GM21576 (cell line): Measurements from ENCODE around the gene KCNB1.
"Not testable (repeated sequence)": the region's sequence is repeated elsewhere in the genome, so short reads cannot be mapped to it uniquely, and the experiment has no call there.

Experiments
- ATAC-seq: cut with Tn5 transposase; IDR thresholded peaks from one replicate; pipeline ENCODE4 v1.9.1; 2021; ENCODE audit warnings: mild to moderate bottlenecking, moderate library complexity; ENCODE audit not compliant: unreplicated experiment

Gene KCNB1

GRCh38 chr20:49330701-49331615 lies 151.5 kb downstream of the KCNB1 start:
- no peak for ATAC-seq

DNA sequence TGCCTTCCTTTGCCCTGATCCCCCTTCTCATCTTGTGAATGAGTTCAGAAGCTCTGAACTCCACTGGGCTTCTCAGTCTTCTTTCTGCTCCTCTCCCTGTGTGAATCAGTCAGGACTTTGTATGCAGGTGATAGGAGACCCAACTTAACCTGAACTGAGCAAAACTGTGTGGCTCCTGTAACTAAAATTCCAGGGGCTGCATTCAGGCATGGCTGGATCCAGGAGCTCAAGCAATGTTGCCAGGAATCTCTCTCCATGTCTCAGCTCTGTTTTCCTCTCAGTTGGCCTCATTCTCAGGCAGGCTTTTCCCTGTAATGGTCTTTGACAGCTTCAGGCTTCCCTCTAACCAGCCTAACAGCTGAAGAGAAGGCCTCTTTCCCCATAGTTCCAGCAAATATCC lies 153.7 kb downstream of the KCNB1 start:
- ATAC-seq = no peak

GRCh38 chr20:49326026-49326425 lies 156.4 kb downstream of the KCNB1 start:
- ATAC-seq = no peak

DNA sequence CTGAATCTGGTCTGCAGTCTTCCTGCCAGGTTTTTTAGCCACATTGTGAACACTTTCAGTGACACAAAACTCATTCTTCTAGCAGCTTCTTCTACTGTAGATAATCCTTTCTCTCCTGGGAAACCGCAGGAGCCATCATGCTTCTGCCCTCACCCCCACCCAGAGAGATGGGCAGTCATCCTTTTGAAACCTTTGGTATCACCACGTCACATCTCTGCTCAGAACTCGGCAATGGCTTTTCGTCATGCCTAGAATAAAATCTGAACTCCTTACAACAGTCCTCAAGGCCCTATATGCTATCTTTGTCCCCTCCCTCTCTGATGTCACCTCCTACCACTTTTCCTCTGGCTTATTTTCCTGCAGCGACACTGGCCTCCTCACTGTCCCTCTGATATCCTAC lies 158.2 kb downstream of the KCNB1 start:
- ATAC-seq = no peak

- no peak for ATAC-seq
These were observed 158.7 kb downstream of the KCNB1 start for GRCh38 chr20:49323622-49324238.

- ATAC-seq = no peak
These were observed 162.0 kb downstream of the KCNB1 start for GRCh38 chr20:49320460-49320859.

DNA sequence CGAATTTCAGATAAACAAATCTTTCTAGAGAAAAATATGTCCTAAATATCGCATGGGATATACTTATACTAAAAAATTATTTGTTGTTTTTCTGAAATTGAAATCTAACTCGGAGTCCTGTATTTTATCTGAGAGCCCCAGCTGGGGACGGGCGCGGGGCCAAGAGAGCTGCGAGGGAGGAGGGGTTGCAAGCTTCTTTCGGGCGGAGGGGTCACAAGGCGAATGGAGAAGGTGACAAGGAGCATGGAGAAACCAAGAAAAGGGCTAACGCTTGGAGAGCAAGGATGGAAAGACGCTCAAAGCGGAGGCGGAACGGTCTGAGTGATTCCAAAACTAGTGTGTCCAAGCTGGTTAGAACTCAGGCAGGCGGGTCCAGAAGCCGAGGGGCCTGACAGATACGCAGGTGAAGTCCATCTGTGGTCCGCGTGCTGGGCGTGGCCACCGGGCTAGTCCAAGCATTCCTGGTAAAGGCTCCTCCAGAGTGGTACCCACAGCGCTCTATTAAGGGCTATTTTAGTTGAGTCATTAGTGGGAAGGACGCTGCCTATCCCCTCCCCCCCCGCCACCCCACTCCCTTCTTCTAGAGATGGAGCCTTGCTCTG lies 163.2 kb downstream of the KCNB1 start:
- no peak for ATAC-seq

DNA sequence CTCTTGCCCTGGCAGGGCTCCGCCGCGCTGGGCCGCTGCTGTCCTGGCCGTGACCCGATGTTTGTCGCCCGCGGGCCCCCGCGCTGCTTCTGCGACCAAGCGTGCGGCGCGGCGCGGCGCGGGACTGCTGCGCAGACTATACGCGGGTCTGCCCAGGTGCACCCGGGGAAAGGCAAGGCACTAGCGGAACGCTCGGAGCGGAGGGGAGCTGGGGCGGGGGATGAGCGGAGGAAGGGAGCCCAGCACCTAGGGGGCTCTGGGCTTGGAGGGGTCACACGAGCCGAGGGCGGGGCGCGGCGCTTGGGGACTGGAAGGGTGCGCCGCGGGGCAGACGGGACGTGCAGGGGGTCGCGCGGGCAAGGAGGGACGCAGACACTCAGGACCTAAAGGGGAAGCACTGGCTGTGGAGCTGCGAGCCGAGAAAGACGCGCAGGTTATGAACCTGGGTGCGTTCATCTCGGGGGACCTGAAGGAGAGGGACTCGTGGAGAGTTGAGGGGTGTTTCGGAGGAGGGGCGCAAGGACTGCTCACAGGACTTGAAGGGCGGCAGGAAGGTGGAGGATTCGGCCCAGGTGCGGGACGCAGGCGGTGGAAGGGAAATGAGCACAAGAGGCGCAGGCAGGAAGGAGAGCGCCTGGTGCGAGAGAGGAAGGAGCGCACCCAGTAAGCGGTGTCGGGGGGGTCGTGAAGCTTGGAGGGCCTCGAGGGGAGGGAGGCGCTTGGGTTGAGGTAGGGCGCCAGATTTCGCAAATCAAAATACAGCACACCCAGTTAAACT lies 163.8 kb downstream of the KCNB1 start:
- no peak for ATAC-seq

DNA sequence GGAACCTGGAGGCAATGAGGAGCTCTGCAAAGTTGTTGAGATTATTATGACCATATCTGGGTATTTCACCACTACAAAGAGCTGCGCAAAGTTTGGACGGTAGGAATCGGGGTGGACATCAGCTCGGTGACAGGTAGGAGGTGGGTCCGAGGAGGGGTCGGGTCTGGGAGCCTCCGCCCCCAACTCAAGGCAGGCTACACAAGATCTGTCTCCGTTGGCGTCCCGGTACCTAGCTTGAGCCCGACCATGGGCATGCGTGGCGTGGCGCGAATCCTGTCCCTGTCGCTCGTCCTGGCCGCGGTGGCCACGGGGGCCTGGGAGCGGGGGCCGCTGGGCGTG lies 164.4 kb downstream of the KCNB1 start:
- no peak for ATAC-seq

- ATAC-seq = no peak
These were observed 165.8 kb downstream of the KCNB1 start for GRCh38 chr20:49316704-49317103.

- ATAC-seq = no peak
These were observed 166.9 kb downstream of the KCNB1 start for GRCh38 chr20:49315580-49315979.

DNA sequence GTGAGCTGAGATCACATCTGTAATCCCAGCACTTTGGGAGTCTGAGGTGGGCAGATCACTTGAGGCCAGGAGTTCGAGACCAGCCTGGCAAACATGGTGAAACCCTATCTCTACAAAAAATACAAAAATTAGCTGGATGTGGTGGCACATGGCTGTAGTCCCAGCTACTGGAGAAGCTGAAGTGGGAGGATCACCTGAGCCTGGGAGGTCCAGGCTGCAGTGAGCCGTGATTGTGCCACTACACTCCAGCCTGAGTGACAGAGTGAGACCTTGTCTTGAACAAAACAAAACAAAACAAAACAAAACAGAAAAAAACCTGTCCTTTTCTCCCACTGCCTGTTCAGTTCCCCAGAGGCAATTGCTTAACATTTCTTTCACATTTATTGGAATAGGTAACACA lies 168.4 kb downstream of the KCNB1 start:
- ATAC-seq = not testable (repeated sequence)
